ENCODE measurements around the gene MVK. TPM values are rescaled to one million over a fixed set of nuclear protein-coding genes. Genes with fewer than 3 reads are reported as not detected.

MVK gene
- total and polyA plus RNA-seq, 2 donors (not counting 1 experiment from before 2014, with no cell fraction given), result 18.8 to 22.1 TPM

- peaks cover 21% of the 10 kb centered on the region for H3K27me3 ChIP-seq (ENCODE audit: control insufficient read depth, insufficient read depth, low read length)
Measured at GRCh38 chr12:109618082-109618481, 44.5 kb downstream of the MVK start.

GRCh38 chr12:109619002-109619604 is 45.5 kb downstream of the MVK start:
- Histone ChIP-seq H3K79me2 (ENCODE audit: control insufficient read depth, insufficient read depth, low read length) (no peaks in the 10 kb centered on the region), H3K9me3 (ENCODE audit: control insufficient read depth, insufficient read depth, low read depth, low read length) (no peaks in the 10 kb centered on the region), H2AFZ (ENCODE audit: low read length) (no peak overlapping the region), H3K4me1 (ENCODE audit: control insufficient read depth, extremely low read depth, insufficient read depth, low read length) (no peaks in the 10 kb centered on the region), H3K9ac (ENCODE audit: insufficient read depth, low read length) (no peak overlapping the region), H3K27ac (ENCODE audit: insufficient read depth, low read length) (no peak overlapping the region), H4K20me1 (ENCODE audit: control insufficient read depth, extremely low read depth, insufficient read depth, low read length) (no peaks in the 10 kb centered on the region), H3K4me3 (replicated peaks in 1 of 4; ENCODE audit: control extremely low read depth in 1 of 4, insufficient read depth in 1 of 4, low read depth in 3 of 4, low read length in 4 of 4) (no peak overlapping the region), H3K27me3 (ENCODE audit: control insufficient read depth, insufficient read depth, low read length) (peaks cover 17% of the 10 kb centered on the region), H3K4me2 (ENCODE audit: extremely low read depth, insufficient read depth, low read length) (no peak overlapping the region), H3K36me3 (ENCODE audit: control insufficient read depth, insufficient read depth, low read length) (no peaks in the 10 kb centered on the region)
- DNase-seq (ENCODE audit: low read depth in 2 of 2), result no peak
- TF ChIP-seq CTCF (conservative IDR thresholded peaks at IDR 0.05 in 1 of 2, IDR thresholded peaks at IDR 0.05 in 1 of 2; ENCODE audit: low read depth in 1 of 2, low read length in 2 of 2), result no peak
- no peak for TF ChIP-seq EZH2 (IDR thresholded peaks at IDR 0.05; ENCODE audit: low read length, missing control alignments)

More at GRCh38 chr12:109618082-109618481, 44.5 kb downstream of the MVK start:
- no peak overlapping the region for H3K4me3 ChIP-seq (replicated peaks in 1 of 4; ENCODE audit: control extremely low read depth in 1 of 4, insufficient read depth in 1 of 4, low read depth in 3 of 4, low read length in 4 of 4)
- H3K36me3 ChIP-seq (ENCODE audit: control insufficient read depth, insufficient read depth, low read length), result no peaks in the 10 kb centered on the region
- DNase-seq (ENCODE audit: low read depth in 2 of 2), result no peak
- H2AFZ ChIP-seq (ENCODE audit: low read length), result no peak overlapping the region
- no peaks in the 10 kb centered on the region for H3K79me2 ChIP-seq (ENCODE audit: control insufficient read depth, insufficient read depth, low read length)
- H3K9ac ChIP-seq (ENCODE audit: insufficient read depth, low read length), result no peak overlapping the region
- H4K20me1 ChIP-seq (ENCODE audit: control insufficient read depth, extremely low read depth, insufficient read depth, low read length), result no peaks in the 10 kb centered on the region
- no peak overlapping the region for H3K27ac ChIP-seq (ENCODE audit: insufficient read depth, low read length)
- H3K4me1 ChIP-seq (ENCODE audit: control insufficient read depth, extremely low read depth, insufficient read depth, low read length), result no peaks in the 10 kb centered on the region
- H3K9me3 ChIP-seq (ENCODE audit: control insufficient read depth, insufficient read depth, low read depth, low read length), result no peaks in the 10 kb centered on the region
- H3K4me2 ChIP-seq (ENCODE audit: extremely low read depth, insufficient read depth, low read length), result no peak overlapping the region
- TF ChIP-seq CTCF (conservative IDR thresholded peaks at IDR 0.05 in 1 of 2, IDR thresholded peaks at IDR 0.05 in 1 of 2; ENCODE audit: low read depth in 1 of 2, low read length in 2 of 2) (no peak), EZH2 (IDR thresholded peaks at IDR 0.05; ENCODE audit: low read length, missing control alignments) (no peak)

GRCh38 chr12:109621211-109621694 is 47.7 kb downstream of the MVK start:
- no peak overlapping the region for H3K27ac ChIP-seq (ENCODE audit: insufficient read depth, low read length)
- H3K4me1 ChIP-seq (ENCODE audit: control insufficient read depth, extremely low read depth, insufficient read depth, low read length), result no peaks in the 10 kb centered on the region
- H3K9me3 ChIP-seq (ENCODE audit: control insufficient read depth, insufficient read depth, low read depth, low read length), result no peaks in the 10 kb centered on the region
- H4K20me1 ChIP-seq (ENCODE audit: control insufficient read depth, extremely low read depth, insufficient read depth, low read length), result no peaks in the 10 kb centered on the region
- H2AFZ ChIP-seq (ENCODE audit: low read length), result no peak overlapping the region
- no peak for TF ChIP-seq EZH2 (IDR thresholded peaks at IDR 0.05; ENCODE audit: low read length, missing control alignments)
- TF ChIP-seq CTCF (conservative IDR thresholded peaks at IDR 0.05 in 1 of 2, IDR thresholded peaks at IDR 0.05 in 1 of 2; ENCODE audit: low read depth in 1 of 2, low read length in 2 of 2), result no peak
- H3K4me2 ChIP-seq (ENCODE audit: extremely low read depth, insufficient read depth, low read length), result no peak overlapping the region
- H3K4me3 ChIP-seq (replicated peaks in 1 of 4; ENCODE audit: control extremely low read depth in 1 of 4, insufficient read depth in 1 of 4, low read depth in 3 of 4, low read length in 4 of 4), result no peak overlapping the region
- DNase-seq (ENCODE audit: low read depth in 2 of 2), result peak in 1 of 2 donors; percentile 42
- H3K27me3 ChIP-seq (ENCODE audit: control insufficient read depth, insufficient read depth, low read length), result peaks cover 8% of the 10 kb centered on the region
- H3K9ac ChIP-seq (ENCODE audit: insufficient read depth, low read length), result no peak overlapping the region
- no peaks in the 10 kb centered on the region for H3K79me2 ChIP-seq (ENCODE audit: control insufficient read depth, insufficient read depth, low read length)
- H3K36me3 ChIP-seq (ENCODE audit: control insufficient read depth, insufficient read depth, low read length), result no peaks in the 10 kb centered on the region

Measured in fibroblast of lung (primary cell).